ENCODE measurements around the gene KCNA10.

Gene KCNA10

DNA sequence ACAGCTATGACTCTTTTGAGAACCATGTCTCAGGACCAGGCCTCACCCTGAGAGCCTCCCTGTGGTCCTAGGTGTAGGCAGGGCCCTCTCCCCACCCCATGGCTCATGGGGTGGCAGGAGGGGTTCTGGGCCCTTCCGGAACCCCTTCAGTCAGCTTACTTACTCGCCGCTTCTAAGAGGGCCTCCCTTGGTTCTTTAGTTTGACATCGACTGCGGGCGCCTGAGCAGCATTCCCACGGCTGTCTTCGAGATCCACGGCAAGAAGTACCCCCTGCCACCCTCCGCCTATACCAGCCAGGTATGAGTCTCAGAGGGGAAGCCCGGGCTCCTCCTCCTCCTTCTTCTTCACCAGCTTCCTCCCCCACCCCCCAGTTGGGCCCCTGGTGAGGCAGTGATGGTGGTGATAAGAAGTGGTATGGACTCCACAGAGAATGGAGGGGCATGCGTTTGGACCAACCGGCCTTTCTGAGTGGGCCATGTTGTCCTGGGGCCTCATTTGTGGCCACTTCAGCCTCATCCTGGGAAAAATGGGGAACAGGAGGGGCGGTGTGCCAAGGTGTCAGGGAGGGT lies 28.9 kb downstream of the KCNA10 start:
- TF ChIP-seq, protein P1, sequence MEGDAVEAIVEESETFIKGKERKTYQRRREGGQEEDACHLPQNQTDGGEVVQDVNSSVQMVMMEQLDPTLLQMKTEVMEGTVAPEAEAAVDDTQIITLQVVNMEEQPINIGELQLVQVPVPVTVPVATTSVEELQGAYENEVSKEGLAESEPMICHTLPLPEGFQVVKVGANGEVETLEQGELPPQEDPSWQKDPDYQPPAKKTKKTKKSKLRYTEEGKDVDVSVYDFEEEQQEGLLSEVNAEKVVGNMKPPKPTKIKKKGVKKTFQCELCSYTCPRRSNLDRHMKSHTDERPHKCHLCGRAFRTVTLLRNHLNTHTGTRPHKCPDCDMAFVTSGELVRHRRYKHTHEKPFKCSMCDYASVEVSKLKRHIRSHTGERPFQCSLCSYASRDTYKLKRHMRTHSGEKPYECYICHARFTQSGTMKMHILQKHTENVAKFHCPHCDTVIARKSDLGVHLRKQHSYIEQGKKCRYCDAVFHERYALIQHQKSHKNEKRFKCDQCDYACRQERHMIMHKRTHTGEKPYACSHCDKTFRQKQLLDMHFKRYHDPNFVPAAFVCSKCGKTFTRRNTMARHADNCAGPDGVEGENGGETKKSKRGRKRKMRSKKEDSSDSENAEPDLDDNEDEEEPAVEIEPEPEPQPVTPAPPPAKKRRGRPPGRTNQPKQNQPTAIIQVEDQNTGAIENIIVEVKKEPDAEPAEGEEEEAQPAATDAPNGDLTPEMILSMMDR (IDR thresholded peaks at IDR 0.05; ENCODE audit: low read length): no peak
- TF ChIP-seq EZH2 (optimal IDR thresholded peaks at IDR 0.05; ENCODE audit: low read depth, low read length) (no peak), EZH2phosphoT487 (IDR thresholded peaks at IDR 0.05; ENCODE audit: low read length) (no peak)
- DNase-seq: no peak

DNA sequence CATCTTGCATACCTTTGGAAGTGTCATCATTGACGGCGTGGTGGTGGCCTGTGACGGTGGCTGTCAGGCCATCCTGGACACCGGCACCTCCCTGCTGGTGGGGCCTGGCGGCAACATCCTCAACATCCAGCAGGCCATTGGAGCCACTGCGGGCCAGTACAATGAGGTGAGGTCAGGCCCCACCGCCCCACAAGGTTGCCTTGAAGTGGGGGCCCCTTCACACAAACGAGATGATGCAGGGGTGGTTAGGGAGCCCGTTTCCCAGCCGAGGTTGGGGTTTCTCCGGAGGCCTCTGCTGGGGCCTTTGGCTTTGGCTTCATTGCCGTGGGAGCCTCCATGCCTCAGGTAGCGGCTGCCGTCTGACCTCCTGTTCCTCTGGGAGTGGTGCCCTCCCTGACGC lies 29.6 kb downstream of the KCNA10 start:
- no peak for TF ChIP-seq EZH2 (optimal IDR thresholded peaks at IDR 0.05; ENCODE audit: low read depth, low read length)
- no peak for TF ChIP-seq EZH2phosphoT487 (IDR thresholded peaks at IDR 0.05; ENCODE audit: low read length)
- TF ChIP-seq, protein P1 (IDR thresholded peaks at IDR 0.05; ENCODE audit: low read length): no peak
- no peak overlapping the region for H3K4me3 ChIP-seq (ENCODE audit: low read length)
- no peaks in the 10 kb centered on the region for H3F3A ChIP-seq (ENCODE audit: insufficient read depth, low read length)
- H3K4me1 ChIP-seq (ENCODE audit: low read length): no peaks in the 10 kb centered on the region
- DNase-seq: no peak
- no peak overlapping the region for H2AFZ ChIP-seq (ENCODE audit: low read length)
- H3K9me2 ChIP-seq (replicated peaks; ENCODE audit: insufficient read depth, low read length): no peaks in the 10 kb centered on the region
- H3K4me2 ChIP-seq (ENCODE audit: low read depth, low read length): no peak overlapping the region
- no peaks in the 10 kb centered on the region for H3K9me3 ChIP-seq (replicated peaks; ENCODE audit: insufficient read depth, low read length)
- no peaks in the 10 kb centered on the region for H3K79me2 ChIP-seq (ENCODE audit: low read length)
- H3K9ac ChIP-seq (ENCODE audit: low read length): no peak overlapping the region
- no peak overlapping the region for H3K27ac ChIP-seq (ENCODE audit: low read length)
- no peaks in the 10 kb centered on the region for H3K36me3 ChIP-seq (replicated peaks; ENCODE audit: insufficient read depth, low read length)
- H3K27me3 ChIP-seq (replicated peaks; ENCODE audit: insufficient read depth, low read length): no peaks in the 10 kb centered on the region
- H4K20me1 ChIP-seq (ENCODE audit: insufficient read depth, low read length): no peaks in the 10 kb centered on the region

More for the DNA sequence above, 28.9 kb downstream of the KCNA10 start:
- Histone ChIP-seq H3K4me3 (ENCODE audit: low read length) (no peak overlapping the region), H3K27me3 (replicated peaks; ENCODE audit: insufficient read depth, low read length) (no peaks in the 10 kb centered on the region), H3K9me2 (replicated peaks; ENCODE audit: insufficient read depth, low read length) (no peaks in the 10 kb centered on the region), H3F3A (ENCODE audit: insufficient read depth, low read length) (no peaks in the 10 kb centered on the region), H3K9me3 (replicated peaks; ENCODE audit: insufficient read depth, low read length) (no peaks in the 10 kb centered on the region), H3K79me2 (ENCODE audit: low read length) (no peaks in the 10 kb centered on the region), H2AFZ (ENCODE audit: low read length) (no peak overlapping the region), H3K4me1 (ENCODE audit: low read length) (no peaks in the 10 kb centered on the region), H3K9ac (ENCODE audit: low read length) (no peak overlapping the region), H3K4me2 (ENCODE audit: low read depth, low read length) (no peak overlapping the region), H4K20me1 (ENCODE audit: insufficient read depth, low read length) (no peaks in the 10 kb centered on the region), H3K36me3 (replicated peaks; ENCODE audit: insufficient read depth, low read length) (no peaks in the 10 kb centered on the region), H3K27ac (ENCODE audit: low read length) (no peak overlapping the region)

DNA sequence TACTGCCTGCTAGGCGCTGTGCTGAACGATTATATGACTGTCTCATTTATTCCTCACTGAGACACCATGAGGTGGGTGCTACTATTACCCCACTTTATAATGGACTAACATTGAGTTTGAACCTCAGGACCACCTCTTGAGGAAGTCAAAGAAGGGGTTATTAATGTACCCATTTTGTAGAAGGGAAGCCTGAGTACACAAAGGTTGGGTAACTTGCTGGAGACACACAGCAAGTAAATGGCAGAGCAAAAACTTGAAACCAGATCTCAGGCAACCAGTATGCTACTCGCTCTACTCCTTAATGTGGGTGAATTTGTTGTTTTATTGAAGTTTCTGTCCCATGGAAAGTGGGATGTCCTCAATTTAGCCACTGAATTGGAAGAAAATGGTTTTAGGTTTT lies 30.1 kb downstream of the KCNA10 start:
- Histone ChIP-seq H3K27me3 (replicated peaks; ENCODE audit: insufficient read depth, low read length) (no peaks in the 10 kb centered on the region), H3K9ac (ENCODE audit: low read length) (no peak overlapping the region), H4K20me1 (ENCODE audit: insufficient read depth, low read length) (no peaks in the 10 kb centered on the region), H3K79me2 (ENCODE audit: low read length) (no peaks in the 10 kb centered on the region), H3K9me2 (replicated peaks; ENCODE audit: insufficient read depth, low read length) (no peaks in the 10 kb centered on the region), H3K4me2 (ENCODE audit: low read depth, low read length) (no peak overlapping the region), H3K9me3 (replicated peaks; ENCODE audit: insufficient read depth, low read length) (no peaks in the 10 kb centered on the region), H2AFZ (ENCODE audit: low read length) (no peak overlapping the region), H3K27ac (ENCODE audit: low read length) (no peak overlapping the region), H3K4me1 (ENCODE audit: low read length) (no peaks in the 10 kb centered on the region), H3K36me3 (replicated peaks; ENCODE audit: insufficient read depth, low read length) (no peaks in the 10 kb centered on the region), H3F3A (ENCODE audit: insufficient read depth, low read length) (no peaks in the 10 kb centered on the region), H3K4me3 (ENCODE audit: low read length) (no peak overlapping the region)
- no peak for DNase-seq
- no peak for TF ChIP-seq EZH2phosphoT487 (IDR thresholded peaks at IDR 0.05; ENCODE audit: low read length)
- no peak for TF ChIP-seq EZH2 (optimal IDR thresholded peaks at IDR 0.05; ENCODE audit: low read depth, low read length)
- TF ChIP-seq, protein P1 (IDR thresholded peaks at IDR 0.05; ENCODE audit: low read length): no peak

All from MM.1S (cell line).